GM08714 (cell line): ENCODE measurements around the gene SGK1.
"Not testable (repeated sequence)": the region's sequence is repeated elsewhere in the genome, so short reads cannot be mapped to it uniquely, and the experiment has no call there.

ENCODE experiments used
- H3K4me3 ChIP-seq: fragments of 200-500 bp; sonication (Bioruptor generic); 2 replicates; pipeline ENCODE4 v1.5.1; 2014; ENCODE audit warnings: mild to moderate bottlenecking, low read length, inconsistent platforms
- ZNF274 ChIP-seq: IDR thresholded peaks from 2 replicates; pipeline ENCODE4 v1.6.1; 2012; ENCODE audit warnings: mild to moderate bottlenecking, low read depth, low read length

Gene SGK1

DNA sequence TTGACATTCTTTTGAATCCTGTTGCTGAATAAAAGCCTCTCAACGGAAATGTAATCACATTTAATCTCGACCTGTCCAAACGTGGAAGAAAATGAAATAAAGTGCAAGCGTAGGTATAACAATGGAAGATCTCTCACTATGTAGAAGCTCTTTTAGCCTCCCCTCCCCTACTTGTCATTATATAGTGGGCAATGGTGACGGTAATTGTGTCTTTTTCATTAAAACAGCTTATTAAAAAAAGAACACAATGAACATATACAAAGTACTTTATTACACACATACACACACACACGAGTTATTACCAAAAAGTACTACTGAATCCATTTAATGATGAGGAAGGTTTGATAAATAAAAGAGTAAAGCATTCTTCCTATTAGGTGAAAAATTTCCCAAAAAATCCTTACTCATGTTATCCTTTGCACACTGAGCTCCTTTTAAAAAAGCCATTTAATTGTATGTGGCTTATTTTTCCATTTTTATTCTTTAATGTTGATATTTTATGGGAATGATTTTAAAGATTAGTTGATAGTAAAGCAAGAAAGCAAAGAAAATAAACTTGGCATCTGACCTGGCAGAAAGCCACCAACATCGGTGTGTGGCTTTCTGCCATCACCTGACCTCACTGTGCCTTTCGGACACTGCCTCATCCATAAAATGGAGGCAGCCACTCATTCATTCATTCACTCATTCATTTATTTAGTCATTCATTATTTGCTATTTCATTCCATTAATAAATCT is 493 bp upstream of the SGK1 start:
- TF ChIP-seq ZNF274, result no peak
- no peak overlapping the region for H3K4me3 ChIP-seq

- no peak for TF ChIP-seq ZNF274
- H3K4me3 ChIP-seq, result no peak overlapping the region
Measured at GRCh38 chr6:134316733-134317431, 1.0 kb downstream of the SGK1 start.

DNA sequence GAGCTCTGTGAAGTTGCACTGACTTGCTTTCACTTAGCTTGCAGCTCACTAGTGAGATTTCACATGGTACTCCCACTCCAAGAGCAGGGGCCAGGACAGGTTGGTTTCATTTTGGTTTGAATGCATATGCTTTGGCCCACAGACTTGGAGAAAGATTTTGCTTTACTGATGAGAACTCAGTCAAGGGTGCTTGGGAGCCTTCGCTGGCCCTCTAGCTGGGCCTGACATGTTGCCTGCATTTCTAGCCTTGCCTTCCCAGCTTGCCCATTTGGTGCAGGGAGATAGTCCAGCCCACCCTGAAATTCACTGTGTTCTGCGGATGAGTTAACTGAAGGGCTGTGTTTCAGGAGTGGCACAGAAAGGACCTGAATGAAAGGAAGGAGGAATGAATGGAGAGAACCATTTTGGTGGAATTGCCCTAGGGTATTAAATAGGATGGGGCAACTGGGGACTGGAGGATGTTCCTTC is 1.9 kb downstream of the SGK1 start:
- no peak for TF ChIP-seq ZNF274
- H3K4me3 ChIP-seq, result no peak overlapping the region

GRCh38 chr6:134315189-134315588 is 2.7 kb downstream of the SGK1 start:
- no peak for TF ChIP-seq ZNF274

GRCh38 chr6:134314006-134314821 is 3.7 kb downstream of the SGK1 start:
- H3K4me3 ChIP-seq, result no peak overlapping the region

More at GRCh38 chr6:134315189-134315588, 2.7 kb downstream of the SGK1 start:
- no peak overlapping the region for H3K4me3 ChIP-seq

GRCh38 chr6:134312038-134312660 is 5.8 kb downstream of the SGK1 start:
- TF ChIP-seq ZNF274, result no peak
- no peak overlapping the region for H3K4me3 ChIP-seq

More at GRCh38 chr6:134314006-134314821, 3.7 kb downstream of the SGK1 start:
- no peak for TF ChIP-seq ZNF274

- no peak for TF ChIP-seq ZNF274
- no peak overlapping the region for H3K4me3 ChIP-seq
Measured at GRCh38 chr6:134310817-134311216, 7.1 kb downstream of the SGK1 start.

GRCh38 chr6:134309983-134310605 is 7.8 kb downstream of the SGK1 start:
- no peak overlapping the region for H3K4me3 ChIP-seq
- no peak for TF ChIP-seq ZNF274

DNA sequence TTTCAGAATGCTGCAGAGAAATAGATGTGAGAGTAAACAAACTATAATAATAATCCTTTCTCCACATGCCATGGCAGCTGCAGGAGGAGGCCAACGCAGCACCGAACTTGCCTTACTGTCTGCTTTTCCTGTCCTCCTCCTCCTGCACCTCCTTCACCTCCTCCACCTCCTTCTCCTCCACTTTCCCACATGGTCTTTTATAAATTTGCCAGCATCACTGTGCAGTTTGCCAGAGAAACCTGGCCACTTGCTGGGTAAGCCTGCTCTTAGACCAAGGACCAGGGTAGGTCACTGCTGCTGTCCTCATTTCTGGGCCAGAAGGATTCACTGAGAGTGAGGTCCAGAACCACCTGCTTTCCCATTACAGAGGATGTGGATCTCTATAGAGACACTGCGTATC is 8.7 kb downstream of the SGK1 start:
- no peak overlapping the region for H3K4me3 ChIP-seq
- TF ChIP-seq ZNF274, result no peak

DNA sequence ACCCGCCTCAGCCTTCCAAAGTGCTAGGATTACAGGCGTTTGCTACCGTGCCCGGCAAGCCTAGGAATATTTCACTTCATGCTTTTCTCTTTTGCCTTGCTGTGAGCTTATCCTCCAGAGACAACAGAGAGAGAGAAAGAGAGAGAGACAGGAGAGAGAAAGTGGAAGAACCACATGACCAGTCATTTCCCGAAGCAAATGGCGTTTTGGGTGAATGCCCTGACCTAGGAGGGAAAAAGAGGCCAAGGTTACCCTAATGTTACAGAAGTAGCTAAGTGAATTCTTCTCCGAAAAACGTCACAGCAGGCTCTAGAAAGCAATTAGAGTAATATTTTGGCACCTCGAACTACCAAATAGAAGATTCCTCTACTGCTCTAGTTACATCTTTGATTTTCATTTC is 9.1 kb downstream of the SGK1 start:
- no peak overlapping the region for H3K4me3 ChIP-seq
- no peak for TF ChIP-seq ZNF274

DNA sequence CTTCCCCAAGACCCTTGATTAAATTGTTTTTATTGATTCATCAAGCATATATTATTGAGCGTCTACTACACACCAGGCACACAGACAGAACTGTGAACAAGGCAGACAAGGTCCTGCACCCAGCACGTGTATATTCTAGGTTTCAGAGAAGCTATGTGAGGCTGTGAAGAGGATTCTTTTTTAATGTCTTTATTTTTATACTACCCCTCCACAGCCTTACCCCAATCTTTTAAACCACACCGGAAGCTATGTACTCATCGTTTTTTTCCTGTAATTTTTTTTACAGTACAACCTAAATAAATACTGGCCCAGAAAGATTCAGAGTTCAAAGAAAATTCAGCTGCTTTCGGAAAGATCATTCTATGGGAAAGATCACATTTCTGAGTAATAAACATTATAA is 10.0 kb downstream of the SGK1 start:
- no peak overlapping the region for H3K4me3 ChIP-seq
- TF ChIP-seq ZNF274, result no peak

DNA sequence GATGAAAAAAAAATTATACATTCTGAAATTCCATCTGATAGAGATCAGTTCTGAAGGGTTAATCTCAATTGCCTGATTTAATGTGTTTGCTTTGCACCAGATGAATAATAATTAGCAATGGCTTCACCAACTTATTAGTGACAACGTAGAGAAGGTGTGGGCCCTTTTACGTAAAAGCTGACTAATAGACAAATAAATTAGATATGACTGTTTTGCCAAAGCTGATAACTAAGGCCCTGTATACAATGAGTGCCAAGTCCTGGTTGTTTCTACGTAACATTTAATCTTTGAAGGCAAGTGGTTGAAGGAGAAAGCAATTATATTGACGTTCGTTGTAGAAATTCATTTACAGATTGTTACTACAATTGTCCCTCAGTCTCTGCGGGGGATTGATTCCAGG is 10.8 kb downstream of the SGK1 start:
- H3K4me3 ChIP-seq, result no peak overlapping the region
- TF ChIP-seq ZNF274, result no peak

- not testable (repeated sequence) for H3K4me3 ChIP-seq
Measured at GRCh38 chr6:134304381-134304780, 13.5 kb downstream of the SGK1 start.

GRCh38 chr6:134303891-134304290 is 14.0 kb downstream of the SGK1 start:
- H3K4me3 ChIP-seq, result no peak overlapping the region
- no peak for TF ChIP-seq ZNF274
